Measurements from ENCODE around the gene ACVR2B.

Gene ACVR2B

DNA sequence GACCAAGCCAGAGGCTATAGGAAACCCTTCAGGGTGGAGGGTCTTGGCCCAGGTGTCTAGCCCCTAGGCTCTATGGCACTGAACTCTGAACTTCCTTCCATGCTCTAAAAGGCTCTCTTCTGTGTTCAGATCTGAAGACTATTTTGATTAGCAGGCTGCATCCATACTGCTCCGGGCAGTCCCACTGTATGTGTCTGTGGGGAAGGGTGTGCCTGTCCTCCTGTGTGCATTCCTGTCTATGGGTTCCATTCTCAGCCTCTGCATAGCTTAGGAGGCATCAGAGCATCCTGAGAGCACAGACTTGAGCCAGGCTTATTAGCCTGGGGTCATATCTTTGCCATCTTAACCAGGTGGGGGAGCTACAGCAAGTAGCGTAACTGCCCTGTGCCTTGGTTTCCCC, 80.5 kb downstream of the ACVR2B start:
- no peak for DNase-seq

DNA sequence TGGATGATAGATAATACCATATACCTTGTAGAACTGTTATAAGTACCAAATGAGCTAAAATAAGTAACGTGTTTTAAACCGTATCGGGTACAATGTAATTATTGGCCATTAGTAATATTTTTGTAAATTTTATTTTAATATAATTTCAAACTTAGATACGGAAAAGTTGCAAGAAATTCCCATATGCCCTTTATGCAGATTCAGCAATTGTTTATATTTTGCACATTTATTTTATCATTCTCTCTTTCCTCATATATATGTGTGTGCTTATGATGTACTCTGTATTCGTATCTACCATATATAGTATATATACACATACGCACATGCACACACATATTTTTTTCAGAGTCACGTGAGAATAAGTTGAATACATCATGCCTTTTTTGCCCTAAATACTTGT, 80.9 kb downstream of the ACVR2B start:
- DNase-seq, result no peak

DNA sequence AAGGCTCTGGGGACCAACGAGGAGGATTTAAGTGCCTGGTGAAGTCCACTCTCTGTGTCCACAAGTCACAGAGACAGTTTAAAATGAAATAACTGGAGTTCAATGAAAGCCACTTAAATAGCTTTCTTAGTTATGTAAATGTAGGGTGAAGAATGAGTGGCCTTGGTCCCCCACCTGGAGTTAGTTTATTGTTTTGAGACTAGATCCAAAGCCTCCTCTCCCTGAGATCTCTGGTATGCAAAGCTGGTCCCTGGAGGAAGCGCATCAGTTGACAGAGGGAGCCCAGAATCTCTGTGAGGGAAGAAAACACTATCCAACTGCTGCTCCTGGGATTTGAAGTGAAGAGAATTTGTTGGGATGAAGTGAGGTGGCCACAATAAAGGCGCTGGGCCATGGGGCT, 83.0 kb downstream of the ACVR2B start:
- DNase-seq, result no peak

DNA sequence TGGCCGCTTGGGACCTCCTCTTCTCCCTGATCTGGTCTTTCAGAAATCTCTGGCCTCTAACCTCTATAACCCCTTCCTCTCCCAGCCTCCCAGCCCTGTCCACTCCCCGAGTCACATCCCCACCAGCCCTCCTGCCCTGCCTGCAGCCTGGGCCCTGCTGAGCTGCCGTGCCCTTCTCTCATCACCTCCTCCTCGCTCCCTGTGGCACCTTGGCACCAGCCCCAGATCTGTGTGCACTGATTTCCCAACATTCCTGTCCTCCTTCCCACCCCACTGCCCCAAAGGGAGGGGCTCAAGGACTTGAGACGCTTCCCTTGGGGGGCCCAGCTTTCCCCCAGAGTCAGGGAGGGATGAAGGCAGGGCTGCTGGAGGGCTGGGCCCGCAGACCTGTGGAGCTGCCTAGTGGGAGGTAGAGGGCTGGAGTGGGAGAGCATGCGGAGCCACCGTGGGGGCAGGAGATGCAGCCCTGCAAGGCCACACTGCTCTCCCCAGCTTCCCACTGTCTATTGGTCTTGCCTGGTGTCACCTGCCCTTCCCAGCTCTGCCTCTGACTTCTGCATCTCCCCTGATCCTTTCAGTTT, 85.2 kb downstream of the ACVR2B start:
- no peak for DNase-seq

DNA sequence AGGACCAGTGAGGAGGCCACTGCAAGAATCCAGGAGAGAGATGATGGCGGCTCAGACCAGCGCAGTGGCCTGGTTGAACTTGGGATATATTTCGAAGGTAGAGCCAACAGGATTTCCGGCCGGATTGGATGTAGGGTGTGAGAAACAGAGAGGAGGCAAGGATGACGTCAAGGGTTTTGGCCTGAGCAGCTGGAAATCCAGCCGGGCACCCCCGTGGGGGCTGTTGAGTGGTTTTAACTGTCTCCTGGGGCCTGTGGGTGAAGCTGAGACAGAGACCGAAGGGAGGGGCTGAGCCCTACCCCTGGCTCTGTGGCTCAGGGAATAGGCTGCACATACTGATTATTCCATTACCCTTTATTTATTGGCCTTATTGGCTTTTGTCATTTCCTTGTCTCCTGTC, 88.1 kb downstream of the ACVR2B start:
- DNase-seq, result no peak

Data from T-helper 9 cell (primary cell).